GM13977 (cell line): ENCODE measurements around the gene NIPBL.
"Not testable (repeated sequence)": the region's sequence is repeated elsewhere in the genome, so short reads cannot be mapped to it uniquely, and the experiment has no call there.

Experiments used
- DNase-seq: peaks from one replicate; pipeline ENCODE4 v3.0.0; 2012; ENCODE audit warnings: low spot score
- in situ Hi-C: fragments of 300-500 bp; cut with MboI; formaldehyde crosslinking; loops from one replicate; pipeline ENCODE4 v1.12.0; 2022; ENCODE audit warnings: low sequenced_read_pairs, low pct_unique_long_range_greater_than_20kb, mixed read lengths, inconsistent platforms; ENCODE audit not compliant: unreplicated experiment
- TF ChIP-seq, protein P1 (sequence below): IDR thresholded peaks from 2 replicates; pipeline ENCODE4 v1.5.1; 2012; ENCODE audit warnings: mild to moderate bottlenecking, control low read depth; ENCODE audit not compliant: insufficient read depth; ENCODE audit errors: extremely low read depth, missing control alignments

The NIPBL gene

DNA sequence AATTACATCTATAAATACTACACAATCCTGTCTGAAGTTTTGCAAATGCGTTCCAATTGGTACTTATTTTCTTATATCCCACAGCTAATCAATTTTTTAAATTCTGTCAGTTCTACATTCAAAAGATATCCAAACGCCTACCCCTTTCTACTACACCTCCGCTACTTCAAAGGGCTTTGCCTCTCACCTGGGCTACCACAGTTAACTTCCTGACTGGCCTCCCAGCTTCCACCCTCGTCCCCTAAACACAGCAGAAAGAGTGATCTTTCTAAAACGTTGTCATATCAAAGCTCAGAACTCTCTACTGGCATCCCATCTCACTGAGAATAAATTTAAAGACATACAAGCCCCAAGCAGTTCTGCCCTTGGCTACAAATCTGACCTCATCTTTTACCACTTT, 32.3 kb upstream of the NIPBL start:
- TF ChIP-seq, protein P1, sequence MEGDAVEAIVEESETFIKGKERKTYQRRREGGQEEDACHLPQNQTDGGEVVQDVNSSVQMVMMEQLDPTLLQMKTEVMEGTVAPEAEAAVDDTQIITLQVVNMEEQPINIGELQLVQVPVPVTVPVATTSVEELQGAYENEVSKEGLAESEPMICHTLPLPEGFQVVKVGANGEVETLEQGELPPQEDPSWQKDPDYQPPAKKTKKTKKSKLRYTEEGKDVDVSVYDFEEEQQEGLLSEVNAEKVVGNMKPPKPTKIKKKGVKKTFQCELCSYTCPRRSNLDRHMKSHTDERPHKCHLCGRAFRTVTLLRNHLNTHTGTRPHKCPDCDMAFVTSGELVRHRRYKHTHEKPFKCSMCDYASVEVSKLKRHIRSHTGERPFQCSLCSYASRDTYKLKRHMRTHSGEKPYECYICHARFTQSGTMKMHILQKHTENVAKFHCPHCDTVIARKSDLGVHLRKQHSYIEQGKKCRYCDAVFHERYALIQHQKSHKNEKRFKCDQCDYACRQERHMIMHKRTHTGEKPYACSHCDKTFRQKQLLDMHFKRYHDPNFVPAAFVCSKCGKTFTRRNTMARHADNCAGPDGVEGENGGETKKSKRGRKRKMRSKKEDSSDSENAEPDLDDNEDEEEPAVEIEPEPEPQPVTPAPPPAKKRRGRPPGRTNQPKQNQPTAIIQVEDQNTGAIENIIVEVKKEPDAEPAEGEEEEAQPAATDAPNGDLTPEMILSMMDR: no peak
- in situ Hi-C loops: no loop called here
- DNase-seq: no peak

DNA sequence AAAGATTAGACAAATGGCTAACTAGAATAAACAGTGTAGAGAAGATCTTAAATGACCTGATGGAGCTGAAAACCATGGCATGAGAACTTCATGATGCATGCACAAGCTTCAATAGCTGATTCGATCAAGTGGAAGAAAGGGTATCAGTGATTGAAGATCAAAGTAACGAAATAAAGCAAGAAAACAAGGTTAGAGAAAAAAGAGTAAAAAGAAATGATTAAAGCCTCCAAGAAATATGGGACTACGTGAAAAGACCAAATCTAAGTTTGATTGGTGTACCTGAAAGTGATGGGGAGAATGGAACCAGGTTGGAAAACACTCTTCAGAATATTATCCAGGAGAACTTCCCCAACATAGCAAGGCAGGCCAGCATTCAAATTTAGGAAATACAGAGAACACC, 28.0 kb upstream of the NIPBL start:
- DNase-seq, in situ Hi-C loops: not testable (repeated sequence)

DNA sequence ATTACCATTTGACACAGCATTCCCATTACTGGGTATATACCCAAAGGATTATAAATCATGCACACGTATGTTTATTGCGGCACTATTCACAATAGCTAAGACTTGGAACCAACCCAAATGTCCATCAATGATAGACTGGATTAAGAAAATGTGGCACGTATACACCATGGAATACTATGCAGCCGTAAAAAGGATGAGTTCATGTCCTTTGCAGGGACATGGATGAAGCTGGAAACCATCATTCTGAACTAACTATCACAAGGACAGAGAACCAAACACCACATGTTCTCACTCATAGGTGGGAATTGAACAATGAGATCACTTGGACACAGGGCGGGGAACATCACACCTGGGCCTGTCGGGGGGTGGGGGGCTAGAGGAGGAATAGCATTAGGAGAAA, 23.7 kb upstream of the NIPBL start:
- in situ Hi-C loops, DNase-seq: not testable (repeated sequence)

DNA sequence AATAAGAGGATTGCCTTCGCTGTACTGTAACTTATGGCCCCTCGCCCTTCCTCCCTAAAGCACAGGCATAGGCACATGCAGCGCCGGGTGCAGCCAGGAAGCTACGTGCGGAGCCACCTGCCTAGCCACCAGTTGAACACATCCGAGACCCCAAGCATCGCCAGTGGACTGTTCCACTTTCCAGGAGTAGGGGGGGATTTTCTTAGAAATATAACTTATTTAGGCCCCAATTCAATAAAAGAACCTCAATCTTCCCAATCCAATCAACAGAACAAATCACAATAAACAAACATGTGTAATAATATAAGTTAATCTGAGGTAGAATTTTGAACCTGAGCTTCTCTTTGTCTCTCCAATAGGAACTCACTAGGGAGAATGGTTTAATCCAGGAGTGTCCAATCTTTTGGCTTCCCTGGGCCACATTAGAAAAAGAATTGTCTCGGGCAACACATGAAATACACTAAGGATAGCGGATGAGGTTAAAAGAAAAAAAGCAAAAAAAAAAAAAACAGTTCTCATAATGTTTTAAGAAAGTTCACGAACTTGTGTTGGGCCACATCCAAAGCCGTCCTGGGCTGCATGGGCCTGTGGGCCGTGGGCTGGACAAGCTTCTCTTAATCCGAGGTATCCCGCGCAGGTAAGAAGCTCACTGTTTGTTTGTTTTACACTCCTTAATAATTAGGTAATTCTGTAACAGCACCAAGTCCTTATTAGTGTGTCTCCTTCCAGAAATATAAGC, 22.0 kb upstream of the NIPBL start:
- no peak for DNase-seq
- in situ Hi-C loops: no loop called here
- TF ChIP-seq, protein P1: no peak

DNA sequence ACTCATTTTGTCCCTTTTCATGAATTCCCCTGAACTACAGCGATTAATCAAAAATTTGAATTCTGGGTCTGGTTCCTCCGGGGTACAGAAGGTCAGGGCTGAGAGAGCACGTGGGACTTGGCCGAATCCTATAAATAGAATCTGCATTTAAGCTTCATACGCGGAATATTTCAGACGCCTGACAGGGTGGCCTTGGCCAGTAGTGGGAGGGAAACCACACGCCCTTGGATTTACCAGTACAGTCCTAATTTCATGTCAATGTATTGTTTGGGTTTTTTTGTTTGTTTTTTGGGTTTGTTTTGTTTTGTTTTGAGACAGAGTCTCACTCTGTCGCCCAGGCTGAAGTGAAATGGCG, 21.5 kb upstream of the NIPBL start:
- no peak for DNase-seq
- TF ChIP-seq, protein P1: no peak
- in situ Hi-C loops: no loop called here

DNA sequence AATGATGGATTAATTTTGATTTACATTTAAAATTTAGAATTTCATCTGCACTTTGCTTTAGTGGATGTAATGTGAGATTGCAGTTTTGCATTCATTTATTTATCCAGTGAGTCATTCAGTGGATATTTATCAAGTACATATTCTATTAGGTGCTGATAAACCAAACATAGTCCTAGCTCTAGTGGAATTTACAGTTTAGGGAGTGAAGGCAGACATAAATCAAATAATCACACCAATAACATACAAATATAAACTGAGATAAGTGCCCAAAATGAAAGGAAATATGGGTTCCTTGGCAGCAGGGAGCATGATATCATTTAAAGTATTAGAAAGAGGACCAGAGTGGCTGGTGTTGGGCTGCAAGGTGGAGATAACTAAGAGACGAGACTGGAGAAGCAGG, 14.7 kb upstream of the NIPBL start:
- in situ Hi-C loops: no loop called here
- no peak for DNase-seq
- TF ChIP-seq, protein P1: no peak

DNA sequence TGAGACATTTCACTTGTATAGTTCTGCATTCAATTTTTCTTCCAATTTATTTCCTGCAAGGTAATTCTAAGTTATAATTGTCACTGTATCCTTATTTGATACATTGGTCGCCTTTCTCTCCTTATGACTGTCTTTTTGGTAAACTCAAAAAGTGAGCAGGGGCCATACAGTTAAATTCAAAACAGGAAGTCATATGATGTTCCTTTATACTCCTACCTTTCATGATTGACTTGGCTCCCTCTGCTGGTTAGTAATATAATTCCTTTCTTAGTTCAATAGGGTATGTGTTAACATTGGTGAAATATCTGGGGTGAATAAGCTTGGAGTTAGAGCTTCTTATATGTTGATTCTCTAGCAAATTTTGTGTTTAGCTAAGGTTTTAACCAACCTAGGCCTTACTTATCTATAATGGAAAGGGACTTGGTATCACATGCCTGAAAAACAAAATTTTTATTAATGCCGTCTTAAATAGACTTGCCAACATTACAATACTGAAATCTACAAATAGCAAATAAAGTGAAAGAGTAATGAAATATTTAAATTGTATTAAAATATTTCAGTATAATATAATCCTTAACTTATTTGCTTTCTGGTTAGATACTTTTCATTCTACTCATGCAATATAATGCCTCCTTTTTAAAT, 6.0 kb upstream of the NIPBL start:
- TF ChIP-seq, protein P1: peak; percentile 43
- in situ Hi-C loops: no loop called here
- peak; percentile 68 for DNase-seq
